RWPE1 (cell line): ENCODE measurements around the gene FYCO1.

Experiments
- CTCF ChIA-PET: fragments of 350-600 bp; sonication (Branson Sonifier 250); formaldehyde crosslinking; extraction: SDS; loops from one replicate; lab custom pipeline; 2021; lab: Yijun Ruan, JAX
- POLR2A ChIA-PET: fragments of 400-600 bp; formaldehyde crosslinking; extraction: SDS; loops from one replicate; lab custom pipeline; 2020; ENCODE audit warnings: antibody characterized with exemption; ENCODE audit not compliant: low non-redundant PET; lab: Yijun Ruan, JAX
- DNase-seq: peaks from one replicate; pipeline ENCODE4 v3.0.0; 2012; ENCODE audit warnings: low spot score
- H3K27ac ChIP-seq: fragments of 450-650 bp; 2 replicates; pipeline ENCODE4 v1.5.1; 2017
- TF ChIP-seq, protein P1 (sequence below): fragments of 450-650 bp; conservative IDR thresholded peaks from 2 replicates; pipeline ENCODE4 v1.5.1; 2017; ENCODE audit warnings: low read depth, mild to moderate bottlenecking

The FYCO1 gene

DNA sequence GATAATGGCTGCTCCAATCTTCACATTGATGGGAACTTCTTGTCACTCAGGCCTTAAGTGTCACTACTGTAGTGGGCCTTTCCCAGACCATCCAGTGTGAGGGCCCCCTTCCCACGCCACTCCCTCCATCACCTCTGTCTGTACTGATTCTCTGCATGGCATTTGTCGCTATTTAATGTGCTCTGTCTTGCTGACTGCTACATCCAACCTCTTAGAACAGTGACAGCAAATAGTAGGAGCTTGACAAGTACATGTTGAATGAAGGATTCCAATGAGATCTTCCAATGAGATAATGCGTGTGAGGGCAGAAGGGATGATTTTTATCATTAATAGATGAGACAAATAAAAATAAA is 114.9 kb downstream of the FYCO1 start:
- TF ChIP-seq, protein P1, sequence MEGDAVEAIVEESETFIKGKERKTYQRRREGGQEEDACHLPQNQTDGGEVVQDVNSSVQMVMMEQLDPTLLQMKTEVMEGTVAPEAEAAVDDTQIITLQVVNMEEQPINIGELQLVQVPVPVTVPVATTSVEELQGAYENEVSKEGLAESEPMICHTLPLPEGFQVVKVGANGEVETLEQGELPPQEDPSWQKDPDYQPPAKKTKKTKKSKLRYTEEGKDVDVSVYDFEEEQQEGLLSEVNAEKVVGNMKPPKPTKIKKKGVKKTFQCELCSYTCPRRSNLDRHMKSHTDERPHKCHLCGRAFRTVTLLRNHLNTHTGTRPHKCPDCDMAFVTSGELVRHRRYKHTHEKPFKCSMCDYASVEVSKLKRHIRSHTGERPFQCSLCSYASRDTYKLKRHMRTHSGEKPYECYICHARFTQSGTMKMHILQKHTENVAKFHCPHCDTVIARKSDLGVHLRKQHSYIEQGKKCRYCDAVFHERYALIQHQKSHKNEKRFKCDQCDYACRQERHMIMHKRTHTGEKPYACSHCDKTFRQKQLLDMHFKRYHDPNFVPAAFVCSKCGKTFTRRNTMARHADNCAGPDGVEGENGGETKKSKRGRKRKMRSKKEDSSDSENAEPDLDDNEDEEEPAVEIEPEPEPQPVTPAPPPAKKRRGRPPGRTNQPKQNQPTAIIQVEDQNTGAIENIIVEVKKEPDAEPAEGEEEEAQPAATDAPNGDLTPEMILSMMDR: no peak
- no peak for DNase-seq
- H3K27ac ChIP-seq: no peak overlapping the region
- CTCF ChIA-PET: no interaction called here
- POLR2A ChIA-PET: no interaction called here

DNA sequence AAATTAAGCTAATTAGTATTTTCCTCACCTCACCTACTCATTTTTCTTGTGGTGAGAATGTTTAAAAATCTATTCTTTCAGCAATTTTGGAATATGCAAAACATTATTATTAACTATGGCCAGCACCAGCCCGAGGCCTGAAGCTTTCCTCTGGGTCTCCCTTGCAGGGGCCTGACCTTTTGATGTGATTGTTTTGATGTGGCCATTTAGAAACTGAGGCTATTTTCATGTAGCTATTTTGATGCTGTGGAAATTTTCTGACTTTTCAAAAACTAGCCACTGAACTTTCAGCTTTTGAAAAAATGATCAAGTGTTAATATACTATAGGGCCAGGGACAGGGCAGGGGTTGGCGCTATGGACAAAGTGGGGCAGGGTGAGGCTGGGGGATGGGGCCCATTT is 117.5 kb downstream of the FYCO1 start:
- CTCF ChIA-PET: no interaction called here
- no peak overlapping the region for H3K27ac ChIP-seq
- DNase-seq: no peak
- POLR2A ChIA-PET: no interaction called here
- TF ChIP-seq, protein P1: no peak

DNA sequence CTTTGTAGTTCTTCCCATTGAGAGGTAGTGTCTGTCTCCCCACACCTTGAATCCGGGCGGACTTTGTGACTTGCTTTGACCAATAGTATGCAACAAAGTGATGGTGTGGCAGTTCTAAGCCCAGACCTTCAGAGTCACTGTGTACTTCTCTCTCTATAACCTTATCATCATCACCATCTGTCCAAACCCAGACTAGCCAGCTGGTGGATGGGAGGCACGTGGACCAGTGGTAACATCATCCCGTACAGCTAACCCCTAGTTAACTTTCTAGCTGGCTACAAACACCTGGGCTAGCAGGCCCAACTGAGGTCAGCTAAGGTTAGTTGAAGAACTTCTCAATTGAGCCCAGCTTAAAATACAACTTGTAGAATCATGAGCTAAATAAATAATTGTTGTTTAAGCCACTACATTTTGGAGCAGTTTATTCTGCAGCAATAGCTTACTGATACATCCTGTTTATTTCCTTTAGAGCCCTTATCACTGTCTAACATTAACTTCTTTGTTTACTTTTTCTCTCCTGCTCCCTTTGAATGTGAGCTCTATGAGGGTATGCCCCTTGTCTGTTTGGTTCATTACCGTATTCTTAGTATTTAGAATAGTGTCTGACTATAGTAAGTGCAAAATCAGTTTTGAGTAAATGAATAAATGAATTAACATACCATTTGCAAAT is 120.8 kb downstream of the FYCO1 start:
- POLR2A ChIA-PET: no interaction called here
- TF ChIP-seq, protein P1: no peak
- no peak overlapping the region for H3K27ac ChIP-seq
- no peak for DNase-seq
- CTCF ChIA-PET: no interaction called here

DNA sequence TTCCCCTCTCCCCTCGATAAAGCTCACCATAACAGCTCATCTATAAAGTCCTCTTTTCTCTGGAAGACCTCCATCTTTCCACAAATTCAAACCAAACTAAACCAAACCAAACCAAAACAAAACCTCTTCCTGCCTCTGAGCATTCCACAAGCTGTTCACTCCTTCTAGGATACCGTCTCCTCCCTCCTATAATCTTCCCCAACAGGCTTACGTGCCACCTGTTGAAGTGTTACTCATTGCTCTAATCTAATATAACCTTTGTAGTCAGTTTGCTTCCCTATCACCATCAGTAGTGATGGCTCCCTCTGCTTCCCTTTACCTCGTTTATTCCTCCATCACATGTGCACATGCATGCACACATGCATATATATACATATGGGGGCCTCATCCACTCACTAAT is 122.0 kb downstream of the FYCO1 start:
- TF ChIP-seq, protein P1: no peak
- no peak for DNase-seq
- POLR2A ChIA-PET: no interaction called here
- CTCF ChIA-PET: no interaction called here
- H3K27ac ChIP-seq: no peak overlapping the region

DNA sequence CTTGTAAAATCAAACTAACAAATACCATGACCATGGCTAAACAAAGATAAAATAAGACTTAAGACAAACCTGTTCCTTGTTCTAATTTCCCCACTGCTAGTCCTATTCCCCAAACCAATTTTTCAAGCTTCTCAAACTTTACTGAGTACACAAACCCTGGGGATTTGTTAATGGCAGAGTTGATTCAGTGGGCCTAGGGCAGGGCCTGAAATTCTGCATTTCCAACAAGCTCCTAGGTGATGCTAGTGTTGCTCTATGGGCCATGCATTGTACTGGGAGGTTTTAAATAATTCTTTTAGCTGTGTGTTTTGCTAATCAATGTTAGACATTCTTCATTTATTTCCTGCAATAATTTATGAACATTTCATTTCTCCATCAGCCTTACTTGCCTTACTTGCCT is 122.6 kb downstream of the FYCO1 start:
- POLR2A ChIA-PET: no interaction called here
- DNase-seq: no peak
- TF ChIP-seq, protein P1: no peak
- CTCF ChIA-PET: no interaction called here
- H3K27ac ChIP-seq: no peak overlapping the region

DNA sequence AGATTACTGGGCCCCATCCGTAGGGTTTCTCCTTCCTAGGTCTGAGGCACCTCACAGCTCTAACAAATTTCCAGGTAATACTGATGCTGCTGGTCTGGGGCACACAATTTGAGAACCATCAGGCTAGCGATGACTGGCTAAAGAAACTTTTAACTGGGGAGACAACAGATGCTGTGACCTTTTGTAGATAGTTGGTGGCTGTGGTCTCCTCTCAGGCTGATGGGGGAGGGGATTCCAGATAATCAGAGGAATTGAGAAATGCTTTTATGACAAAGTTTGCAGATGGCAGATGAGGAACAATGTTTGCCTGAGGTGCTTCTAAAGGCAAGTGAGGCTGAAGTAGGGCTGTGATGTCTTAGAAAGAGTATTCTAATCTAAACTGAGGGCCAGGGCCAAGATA is 123.1 kb downstream of the FYCO1 start:
- ChIA-PET CTCF (no interaction called here), POLR2A (no interaction called here)
- TF ChIP-seq, protein P1: no peak
- no peak overlapping the region for H3K27ac ChIP-seq
- no peak for DNase-seq

DNA sequence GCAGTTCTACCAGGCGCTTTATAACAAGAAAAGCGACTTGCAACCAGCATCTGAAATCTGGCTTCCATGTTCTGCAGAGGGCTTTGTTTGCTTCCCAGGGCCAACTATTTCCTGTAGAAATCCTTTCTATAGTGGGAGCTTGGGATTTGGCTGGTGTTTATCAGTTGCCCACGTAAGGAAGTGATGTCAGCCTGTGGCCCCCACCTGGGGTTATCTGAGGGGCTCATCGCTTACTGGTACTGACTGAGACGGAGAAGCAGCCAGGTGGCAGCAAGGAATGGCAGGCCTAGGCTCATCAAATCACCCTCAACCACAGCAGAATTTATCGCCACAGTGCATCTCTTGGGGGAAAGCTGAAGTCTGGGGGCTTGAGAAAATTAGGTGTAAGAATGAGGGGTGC is 123.8 kb downstream of the FYCO1 start:
- DNase-seq: no peak
- no peak overlapping the region for H3K27ac ChIP-seq
- TF ChIP-seq, protein P1: no peak
- CTCF ChIA-PET: no interaction called here
- POLR2A ChIA-PET: no interaction called here
